HepG2 (cell line): ENCODE results near the gene ARL11. TPM values are rescaled to one million over a fixed set of nuclear protein-coding genes. Genes with fewer than 3 reads are reported as not detected.

Experiments used
- ATAC-seq: fragments of 200-7000 bp; cut with Tn5 transposase; 3 replicates; pipeline ENCODE4 v1.9.1; 2020; ENCODE audit warnings: mild to moderate bottlenecking, moderate library complexity
- BruUV-seq: library from RNA; stranded (reverse); fragments of 400-500 nt; replicated peaks from 2 replicates; lab custom pipeline; 2021; lab: Mats Ljungman, UMichigan
- CTCF ChIA-PET: fragments of 300-600 bp; formaldehyde crosslinking; extraction: SDS; loops from one replicate; lab custom pipeline; 2021; ENCODE audit warnings: low total read pairs, inconsistent platforms, low intra/inter-chr PET ratio; lab: Yijun Ruan, JAX
- POLR2A ChIA-PET: fragments of 350-600 bp; sonication (Branson Sonifier 250); formaldehyde crosslinking; loops from one replicate; lab custom pipeline; 2020; ENCODE audit warnings: antibody characterized with exemption, inconsistent platforms; lab: Yijun Ruan, JAX
- DNase-seq: peaks from one replicate; pipeline ENCODE4 v3.0.0-alpha.2; 2015; ENCODE audit warnings: low spot score
- FAIRE-seq: peaks from 3 replicates; lab custom pipeline; 2011; peaks lifted over from hg19 to GRCh38; lab: Jason Lieb, UNC
- H2AFZ ChIP-seq: one replicate; pipeline ENCODE4 v1.6.1; 2011; ENCODE audit warnings: low read length, inconsistent platforms
- H3K27ac ChIP-seq: fragments of 300-600 bp; 3 replicates; pipeline ENCODE4 v1.8.0; 2011; ENCODE audit warnings: mixed run types, mild to moderate bottlenecking, mixed read lengths, low read length, inconsistent platforms; ENCODE audit not compliant: insufficient read depth; ENCODE audit errors: extremely low read length
- H3K27me3 ChIP-seq, 2 experiments: fragments of 200-600 bp in 1 of 2; 2 replicates in 1 of 2; 3 replicates in 1 of 2; pipeline versions ENCODE4 v1.6.0 to v1.8.0; 2011; ENCODE audit warnings: low read length in 2 of 2, mild to moderate bottlenecking in 2 of 2, moderate library complexity in 2 of 2, inconsistent platforms in 1 of 2; ENCODE audit not compliant: insufficient read depth in 2 of 2, control insufficient read depth in 1 of 2
- H3K36me3 ChIP-seq, 2 experiments: fragments of 200-600 bp in 1 of 2; replicated peaks in 1 of 2; 2 replicates in 1 of 2; 3 replicates in 1 of 2; pipeline versions ENCODE4 v1.5.1 to v1.8.0; 2011; ENCODE audit warnings: low read length in 2 of 2, inconsistent platforms in 1 of 2; ENCODE audit not compliant: insufficient read depth in 2 of 2, control insufficient read depth in 1 of 2
- H3K4me1 ChIP-seq: 2 replicates; pipeline ENCODE4 v1.5.1; 2012; ENCODE audit warnings: low read length, inconsistent platforms; ENCODE audit not compliant: insufficient read depth
- H3K4me2 ChIP-seq: 2 replicates; pipeline ENCODE4 v1.6.0; 2011; ENCODE audit warnings: low read depth, low read length, inconsistent platforms
- H3K4me3 ChIP-seq, 3 experiments: fragments of 200-600 bp in 1 of 3; sonication (generic), shearing (Covaris generic) in 1 of 3; replicated peaks in 1 of 3; 2 replicates each; pipeline ENCODE4 v1.5.1; 2011 to 2016; ENCODE audit warnings: low read length in 3 of 3, inconsistent platforms in 2 of 3, low read depth in 2 of 3, mild to moderate bottlenecking in 2 of 3, control low read depth in 1 of 3, mixed read lengths in 1 of 3; ENCODE audit not compliant: insufficient read depth in 1 of 3
- H3K79me2 ChIP-seq: one replicate; pipeline ENCODE4 v1.6.1; 2011; ENCODE audit warnings: low read length, inconsistent platforms; ENCODE audit not compliant: insufficient read depth
- H3K9ac ChIP-seq: 2 replicates; pipeline ENCODE4 v1.6.0; 2011; ENCODE audit warnings: mild to moderate bottlenecking, low read depth, low read length, inconsistent platforms; ENCODE audit not compliant: insufficient read depth
- H3K9me3 ChIP-seq: 2 replicates; pipeline ENCODE4 v1.5.1; 2012; ENCODE audit warnings: mild to moderate bottlenecking, low read length
- H4K20me1 ChIP-seq: 2 replicates; pipeline ENCODE4 v1.6.0; 2011; ENCODE audit warnings: inconsistent platforms, mild to moderate bottlenecking, low read length, moderate library complexity; ENCODE audit not compliant: insufficient read depth
- CBX5 ChIP-seq: sonication (generic); formaldehyde crosslinking; IDR thresholded peaks from 2 replicates; pipeline ENCODE4 v1.4.0; 2020; ENCODE audit warnings: missing genetic modification reagents, borderline replicate concordance
- DNMT1 ChIP-seq: sonication (generic); formaldehyde crosslinking; IDR thresholded peaks from 2 replicates; pipeline ENCODE4 v1.5.1; 2020; ENCODE audit warnings: mild to moderate bottlenecking, missing genetic modification reagents
- HNRNPK ChIP-seq: fragments of 200-400 bp; formaldehyde crosslinking; IDR thresholded peaks from 2 replicates; pipeline ENCODE4 v1.6.1; 2018; ENCODE audit warnings: low read length, low read depth, moderate library complexity, mild to moderate bottlenecking; ENCODE audit not compliant: poor library complexity, severe bottlenecking
- KLF12 ChIP-seq: sonication (generic); formaldehyde crosslinking; IDR thresholded peaks from 2 replicates; pipeline ENCODE4 v1.4.0; 2020; ENCODE audit warnings: missing genetic modification reagents, borderline replicate concordance
- NR3C1 ChIP-seq: sonication (generic); formaldehyde crosslinking; IDR thresholded peaks from 2 replicates; pipeline ENCODE4 v1.4.0; 2020; ENCODE audit warnings: missing genetic modification reagents
- RCOR2 ChIP-seq: IDR thresholded peaks from 2 replicates; pipeline ENCODE4 v1.6.1; 2016; ENCODE audit warnings: missing biosample characterization, missing genetic modification reagents
- SNAI1 ChIP-seq: sonication (generic); formaldehyde crosslinking; IDR thresholded peaks from 2 replicates; pipeline ENCODE4 v1.5.0; 2020; ENCODE audit warnings: mild to moderate bottlenecking, missing genetic modification reagents, borderline replicate concordance
- YEATS4 ChIP-seq: sonication (generic); formaldehyde crosslinking; IDR thresholded peaks from 2 replicates; pipeline ENCODE4 v1.4.0; 2020; ENCODE audit warnings: missing genetic modification reagents, borderline replicate concordance
- ZBTB38 ChIP-seq: sonication (generic); formaldehyde crosslinking; IDR thresholded peaks from 2 replicates; pipeline ENCODE4 v1.5.1; 2020; ENCODE audit warnings: mild to moderate bottlenecking, missing genetic modification reagents
- ZFP62 ChIP-seq: sonication (generic); formaldehyde crosslinking; IDR thresholded peaks from 2 replicates; pipeline ENCODE4 v1.4.0; 2020; ENCODE audit warnings: missing genetic modification reagents
- WGBS: methylation state at CpG from one replicate; pipeline ENCODE4 v1.1.6; 2017; ENCODE audit warnings: low lambda C conversion rate; 5-methylcytosine and 5-hydroxymethylcytosine counted together
- in situ Hi-C: cut with HindIII; loops from 2 replicates; pipeline ENCODE4 v1.10.0; 2017; ENCODE audit warnings: low pct_unique_long_range_greater_than_20kb; ENCODE audit not compliant: extremely low pct_ligation_motif_present
- intact Hi-C: fragments of 100-400 bp; cut with micrococcal nuclease; formaldehyde crosslinking; loops from one replicate; pipeline ENCODE4 v1.10.0; 2022; ENCODE audit not compliant: unreplicated experiment
- polyA plus RNA-seq, 8 experiments: library from polyadenylated mRNA; depleted of rRNA in 3 of 8; stranded (reverse) in 7 of 8; unstranded in 1 of 8; fragments of >200 nt; fragmentation: Illumina TruSeq in 4 of 8; extraction: Trizol in 4 of 8; gene quantifications; 2 replicates each; pipeline versions ENCODE4 v1.2.1 to v1.2.3, GENCODE V29; 2011 to 2016; ENCODE audit warnings: low read depth in 4 of 8, missing spikeins in 1 of 8, mixed read lengths in 1 of 8; ENCODE audit not compliant: insufficient read depth in 1 of 8
- total RNA-seq, 5 experiments: library from RNA; depleted of rRNA; stranded (reverse); fragments of >200 nt; fragmentation: Illumina TruSeq; extraction: Trizol; gene quantifications; 2 replicates each; pipeline ENCODE4 v1.2.3, GENCODE V29; 2016; ENCODE audit warnings: low read depth in 1 of 5

The ARL11 gene
- total and polyA plus RNA-seq, 2 of the 13 experiments (the other 11 are each of a cell fraction or from before 2014, with no cell fraction given), result 0.04 to 0.22 TPM

- WGBS, result 50% methylated on average over 2 of the region's 2 CpGs
- FAIRE-seq (no peak), ATAC-seq (no peak), DNase-seq (no peak)
- H3K4me1 ChIP-seq, result peaks cover 17% of the 10 kb centered on the region
- ChIA-PET POLR2A (no interaction called here), CTCF (interaction anchor here (1.2 kb wide), 1 partner anchor 286 kb away, joined by 4 read pairs; the partner anchor contains the start of gene SPRYD7)
- no peak overlapping the region for H3K9ac ChIP-seq
- H3K9me3 ChIP-seq, result no peaks in the 10 kb centered on the region
- no peak overlapping the region for H3K4me3 ChIP-seq
- H3K27me3 ChIP-seq, result no peaks in the 10 kb centered on the region
- no peaks in the 10 kb centered on the region for H3K79me2 ChIP-seq
- no peak for TF ChIP-seq DNMT1
- TF ChIP-seq YEATS4 (CRISPR knock-in tag), result no peak
- no peak for TF ChIP-seq NR3C1
- no peaks in the 10 kb centered on the region for H3K36me3 ChIP-seq
- H3K4me2 ChIP-seq, result no peak overlapping the region
- H3K27ac ChIP-seq, result no peak overlapping the region
- no peaks in the 10 kb centered on the region for H4K20me1 ChIP-seq
- BruUV-seq, result no TSS peak
- intact Hi-C loops, result loop anchor here (1.0 kb wide), 1 partner anchor 24 kb away; no protein-coding TSS in a partner anchor
- in situ Hi-C loops, result loop anchor here (25.0 kb wide), 3 partner anchors 1162 to 1412 kb away; partner anchors contain the start of gene RNASEH2B
- H2AFZ ChIP-seq, result no peak overlapping the region
These were observed 21.6 kb downstream of the ARL11 start for GRCh38 chr13:49649963-49650312.

DNA sequence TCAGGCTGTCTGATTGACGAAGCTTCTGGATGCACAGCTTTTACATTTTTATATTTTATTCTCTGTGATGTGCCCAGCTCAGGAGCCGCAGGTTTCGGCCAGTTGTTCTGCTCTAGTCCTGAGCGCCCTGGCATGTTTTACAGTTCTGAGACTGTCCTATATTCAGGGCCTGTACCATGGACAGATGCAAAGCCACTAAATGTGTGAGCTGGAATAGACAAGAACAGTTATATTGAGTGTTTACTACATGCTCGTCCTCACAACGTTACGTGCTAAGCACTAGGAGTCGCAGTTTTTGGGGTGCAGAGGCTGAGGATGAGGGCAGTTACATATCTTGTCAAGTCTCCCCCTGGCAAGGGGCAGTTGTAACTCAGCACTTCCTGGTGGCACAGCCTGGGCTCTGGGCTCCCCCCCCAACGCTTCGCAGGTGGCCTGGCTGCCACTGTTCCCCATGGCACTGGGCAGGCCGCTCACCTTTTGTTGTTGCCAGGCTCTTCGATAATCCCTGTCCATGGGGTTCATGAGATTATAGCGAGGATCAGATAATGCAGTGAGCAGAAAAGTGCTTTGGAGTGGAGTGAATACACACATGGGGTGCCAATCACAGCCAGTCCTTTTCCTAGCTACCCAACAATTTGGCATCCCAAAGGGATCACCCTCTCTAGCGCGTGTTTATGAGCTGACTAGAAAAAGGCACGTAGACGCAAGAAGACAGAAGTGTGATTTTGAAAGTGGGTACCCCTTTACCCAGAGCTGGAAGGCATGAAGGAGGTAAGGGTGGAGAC is 23.5 kb downstream of the ARL11 start:
- Histone ChIP-seq H3K27ac (no peak overlapping the region), H3K4me1 (peaks cover 5% of the 10 kb centered on the region; the same call in 1 of the 2 replicates), H2AFZ (no peak overlapping the region), H3K9me3 (no peaks in the 10 kb centered on the region), H4K20me1 (no peaks in the 10 kb centered on the region), H3K9ac (no peak overlapping the region), H3K4me2 (no peak overlapping the region), H3K79me2 (no peaks in the 10 kb centered on the region), H3K4me3 (no peak overlapping the region), H3K36me3 (no peaks in the 10 kb centered on the region), H3K27me3 (no peaks in the 10 kb centered on the region)
- intact Hi-C loops, result loop anchor here (1.0 kb wide), 1 partner anchor 197 kb away; no protein-coding TSS in a partner anchor
- WGBS, result 85% methylated on average over 16 of the region's 17 CpGs
- CTCF ChIA-PET, result no interaction called here
- FAIRE-seq (no peak), ATAC-seq (no peak), DNase-seq (no peak)
- TF ChIP-seq CBX5 (CRISPR knock-in tag) (no peak), ZBTB38 (CRISPR knock-in tag) (no peak), RCOR2 (CRISPR knock-in tag) (no peak), HNRNPK (no peak), KLF12 (CRISPR knock-in tag) (no peak), ZFP62 (CRISPR knock-in tag) (no peak), SNAI1 (no peak)
- POLR2A ChIA-PET, result no interaction called here
- no TSS peak for BruUV-seq
- in situ Hi-C loops, result loop anchor here (25.0 kb wide), 3 partner anchors 1161 to 1411 kb away; partner anchors contain the start of gene RNASEH2B
